HG03045 (cell line): ENCODE results near the gene ERC1.
"Not testable (repeated sequence)": the region's sequence is repeated elsewhere in the genome, so short reads cannot be mapped to it uniquely, and the experiment has no call there.

Source experiments
- ATAC-seq: cut with Tn5 transposase; IDR thresholded peaks from one replicate; pipeline ENCODE4 v1.9.1; 2021; ENCODE audit warnings: mild to moderate bottlenecking, moderate library complexity; ENCODE audit not compliant: unreplicated experiment

Gene ERC1

DNA sequence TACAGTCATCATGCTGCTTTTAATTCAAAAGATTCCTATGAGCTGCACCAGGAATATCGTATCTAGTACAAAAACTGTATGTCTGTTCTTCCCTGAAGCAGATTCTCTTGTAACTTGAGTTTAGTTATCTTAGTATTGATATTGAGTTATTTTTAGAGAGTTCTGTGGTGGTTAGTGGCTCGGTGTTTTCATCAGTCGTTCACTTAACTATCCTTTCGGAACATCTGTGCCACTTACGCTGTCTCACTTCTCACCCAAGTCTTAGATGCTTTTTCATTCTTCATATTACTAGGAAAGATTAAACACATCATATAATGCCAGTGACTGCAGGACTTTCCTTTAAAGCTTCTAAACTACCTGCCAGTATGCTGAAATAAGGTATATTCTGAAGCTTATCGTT, 352.4 kb downstream of the ERC1 start:
- no peak for ATAC-seq

DNA sequence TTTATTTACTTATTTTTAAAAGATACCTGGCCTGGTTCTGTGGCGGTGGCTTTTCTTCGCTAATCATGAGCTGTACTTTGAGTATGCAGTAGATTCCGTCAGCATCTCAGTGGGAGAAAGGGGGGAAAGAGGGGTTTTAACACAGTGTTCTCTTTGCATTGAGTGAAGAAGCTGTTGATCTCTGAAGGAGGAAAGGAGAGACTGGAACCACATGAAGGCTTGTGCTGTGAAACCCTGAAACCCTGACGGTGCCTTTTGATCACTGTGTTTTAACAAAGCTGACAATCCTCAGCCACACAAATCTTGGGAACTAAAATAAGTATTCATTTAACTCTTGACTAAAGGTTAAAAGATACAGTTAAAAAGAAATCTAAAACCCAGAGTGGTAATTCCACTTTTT, 353.2 kb downstream of the ERC1 start:
- ATAC-seq = no peak

DNA sequence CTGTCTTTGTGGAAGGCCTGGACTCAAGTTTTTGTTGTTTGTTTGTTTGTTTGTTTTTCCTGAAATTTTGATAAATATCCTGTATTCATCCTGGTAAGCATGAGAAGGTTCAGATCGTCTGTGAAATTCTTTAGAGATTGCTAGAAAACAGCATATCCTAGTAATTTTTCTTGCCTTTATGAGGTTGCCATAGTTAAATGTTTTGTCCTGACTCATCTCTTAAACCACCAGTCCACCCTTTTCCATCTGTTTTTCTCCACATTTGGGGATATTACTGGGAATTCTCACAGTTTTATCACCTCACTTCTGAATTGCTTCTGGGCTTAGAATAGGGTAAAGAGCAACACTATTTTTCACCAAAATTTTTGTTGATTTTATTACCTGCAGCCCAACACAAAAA, 355.1 kb downstream of the ERC1 start:
- ATAC-seq = no peak

DNA sequence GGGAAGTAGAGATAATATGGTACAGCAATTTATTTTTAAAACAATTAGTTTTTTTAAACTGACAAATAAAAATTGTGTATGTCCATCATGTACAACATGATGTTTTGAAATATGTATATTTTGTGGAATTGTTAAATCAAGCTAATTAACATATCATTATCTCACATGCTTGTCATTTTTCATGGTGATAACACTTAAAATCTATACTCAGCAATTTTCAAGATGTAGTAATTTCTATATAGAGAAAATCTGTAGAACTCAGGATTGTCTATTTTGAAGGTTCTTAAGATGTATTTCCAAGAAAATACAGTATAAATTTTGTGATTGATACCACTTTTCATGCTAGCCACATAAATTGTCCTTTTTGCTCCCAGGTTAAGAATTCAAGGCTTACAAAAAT, 356.3 kb downstream of the ERC1 start:
- ATAC-seq = no peak

DNA sequence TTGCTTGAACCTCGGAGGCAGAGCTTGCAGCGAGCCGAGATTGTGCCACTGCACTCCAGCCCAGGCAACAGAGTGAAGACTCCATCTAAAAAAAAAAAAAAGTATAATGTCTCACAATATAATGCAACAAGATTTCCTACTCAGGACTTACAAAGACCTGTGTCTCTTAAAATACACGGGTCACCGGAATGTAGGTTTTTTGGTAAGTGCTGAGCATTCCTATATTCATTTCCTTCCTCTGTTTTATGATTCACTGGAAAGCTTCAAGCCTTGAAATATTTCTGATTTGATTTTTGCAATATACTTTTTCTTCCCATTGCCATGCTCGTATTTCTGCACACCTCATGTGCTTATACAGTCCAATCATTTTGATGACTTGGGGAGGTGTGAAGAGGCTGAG, 357.6 kb downstream of the ERC1 start:
- ATAC-seq = no peak

DNA sequence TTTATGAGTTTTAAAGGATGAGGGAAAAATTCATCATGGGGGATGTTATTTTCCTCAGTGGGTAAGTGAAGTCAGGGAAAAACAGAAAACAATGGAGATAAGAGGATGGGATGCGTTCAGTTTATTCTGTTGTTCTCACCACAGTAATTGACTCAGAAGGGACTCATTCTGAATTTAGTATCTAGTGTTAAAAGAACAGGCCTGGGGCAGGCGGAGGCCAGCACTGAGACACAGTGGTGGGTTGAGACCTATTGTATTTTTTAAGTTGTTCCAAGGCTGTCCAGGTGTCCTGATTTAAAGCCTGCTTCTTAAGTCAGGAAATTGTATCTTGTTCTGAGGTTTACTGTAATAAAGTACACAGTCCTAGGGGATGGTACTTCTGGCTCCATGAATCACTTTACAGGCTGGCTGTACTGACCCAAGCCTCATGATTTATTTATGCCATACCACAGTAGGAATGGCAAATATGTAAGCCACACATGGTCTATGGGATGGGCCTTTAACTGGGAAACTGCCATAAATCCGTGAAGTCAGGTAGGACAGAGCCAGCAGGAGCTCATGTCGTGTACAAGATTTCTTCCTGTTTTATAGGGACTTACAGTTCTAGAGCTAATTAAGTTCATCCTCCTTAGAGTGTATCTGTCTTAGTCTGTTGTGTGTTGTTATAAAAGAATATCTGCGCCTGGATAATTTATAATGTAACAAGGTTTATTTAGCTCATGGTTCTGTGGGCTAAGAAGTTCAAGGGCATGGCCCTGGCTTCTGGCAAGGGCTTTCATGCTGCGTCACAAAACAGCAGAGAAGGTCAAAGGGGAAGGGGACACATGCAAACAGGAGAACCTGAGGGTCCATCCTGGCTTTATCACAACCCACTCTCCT, 359.3 kb downstream of the ERC1 start:
- ATAC-seq = no peak

DNA sequence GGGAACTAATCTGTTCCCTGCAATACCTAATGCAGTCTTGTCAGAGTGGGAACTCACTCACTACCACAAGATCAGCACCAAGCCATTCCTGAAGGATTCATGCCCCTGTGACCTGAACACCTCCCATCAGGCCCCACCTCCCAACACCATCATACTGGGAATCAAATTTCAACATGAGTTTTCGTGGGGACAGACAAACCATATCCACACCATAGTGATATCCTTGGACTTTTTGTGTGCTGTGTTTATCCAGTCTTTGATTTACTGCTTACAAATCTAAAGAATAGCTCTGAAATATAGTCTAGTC, 359.9 kb downstream of the ERC1 start:
- ATAC-seq = no peak

DNA sequence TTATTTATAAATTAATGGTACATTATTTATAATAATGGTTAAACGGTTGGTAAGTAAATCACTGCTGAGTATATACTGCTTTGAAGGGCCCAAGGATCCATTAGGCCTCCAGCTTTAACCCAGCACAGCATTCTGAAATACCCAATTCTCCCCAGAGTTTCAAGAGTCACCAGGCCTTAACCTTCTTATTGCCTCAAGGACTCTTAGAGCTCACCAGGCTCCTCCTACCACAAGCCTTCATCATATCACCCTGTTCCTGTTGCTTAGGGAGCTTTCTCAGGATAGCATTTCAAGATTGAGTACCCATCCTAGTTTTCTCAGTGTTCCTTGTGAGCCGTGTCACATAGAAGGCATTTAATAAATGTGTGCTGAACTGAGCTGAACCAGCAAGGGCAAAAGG, 360.9 kb downstream of the ERC1 start:
- no peak for ATAC-seq

DNA sequence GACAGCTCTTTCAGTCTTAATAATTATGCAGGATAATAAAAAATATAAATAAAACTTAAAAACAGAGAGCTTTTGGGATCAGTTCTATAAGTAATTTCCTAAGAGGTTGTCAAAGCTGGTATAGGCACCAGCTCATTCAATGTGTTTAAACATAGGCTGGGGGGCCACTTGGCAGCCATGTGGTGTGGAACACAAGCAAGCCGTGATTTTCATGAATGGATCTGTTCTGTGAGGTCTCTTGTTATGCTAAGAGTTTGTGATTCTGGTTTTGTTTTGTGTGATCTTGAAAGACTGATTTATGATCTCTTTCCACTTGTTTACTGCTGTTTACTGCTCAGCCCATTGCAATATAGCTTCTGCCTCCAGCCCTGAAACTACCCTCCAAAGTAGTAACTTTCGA, 362.4 kb downstream of the ERC1 start:
- ATAC-seq = no peak

DNA sequence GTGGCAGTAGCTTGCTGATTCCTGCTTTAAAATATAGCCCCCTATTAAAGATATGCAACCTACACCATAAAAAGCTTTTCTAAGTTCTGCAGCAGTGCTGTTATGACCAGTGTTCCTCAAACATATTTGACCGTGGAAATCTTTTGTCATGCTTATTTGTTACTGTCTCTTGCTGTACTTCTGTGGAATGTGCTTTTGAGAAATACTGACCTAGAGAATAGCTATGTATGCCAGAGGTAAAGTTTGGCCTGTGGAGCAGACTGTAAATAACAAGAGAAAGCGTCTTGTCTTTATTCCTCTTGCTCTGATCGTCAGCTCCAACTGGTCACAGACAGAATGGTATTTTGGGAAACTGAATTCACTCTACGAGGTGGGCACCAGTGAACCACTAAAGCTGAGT, 364.4 kb downstream of the ERC1 start:
- no peak for ATAC-seq

DNA sequence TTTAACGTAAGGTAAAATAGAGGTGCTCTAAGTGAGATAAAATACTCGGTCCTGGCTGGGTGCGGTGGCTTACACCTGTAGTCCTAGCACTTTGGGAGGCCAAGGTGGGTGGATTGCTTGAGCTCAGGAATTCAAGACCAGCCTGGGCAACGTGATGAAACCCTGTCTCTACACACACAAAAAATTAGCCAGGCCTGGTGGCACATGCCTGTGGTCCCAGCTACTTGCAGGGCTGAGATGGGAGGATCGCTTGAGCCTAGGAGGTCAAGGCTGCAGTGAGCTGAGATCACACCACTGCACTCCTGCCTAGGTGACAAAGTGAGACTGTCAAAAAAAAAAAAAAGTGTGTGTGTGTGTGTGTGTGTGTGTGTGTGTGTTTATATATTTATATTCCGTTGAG, 364.8 kb downstream of the ERC1 start:
- ATAC-seq = not testable (repeated sequence)

DNA sequence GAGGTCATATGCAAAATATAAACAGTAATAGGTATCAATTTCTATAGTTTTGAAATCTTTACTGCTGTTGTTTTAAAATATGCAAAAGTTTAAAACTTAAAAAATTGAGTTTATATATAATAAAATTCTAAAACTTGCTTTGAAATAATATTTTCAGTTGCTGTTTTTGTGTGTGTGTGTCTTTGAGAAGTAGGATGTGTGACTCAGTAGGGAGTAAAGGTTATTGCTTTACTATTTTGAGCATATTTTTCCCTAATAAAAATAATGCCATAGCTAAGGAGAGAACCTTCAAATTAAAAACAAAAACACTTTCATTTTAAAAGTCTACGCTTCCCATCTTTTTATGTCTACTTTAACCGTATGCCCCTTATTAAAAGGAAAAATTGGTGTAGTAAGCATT, 365.3 kb downstream of the ERC1 start:
- no peak for ATAC-seq

DNA sequence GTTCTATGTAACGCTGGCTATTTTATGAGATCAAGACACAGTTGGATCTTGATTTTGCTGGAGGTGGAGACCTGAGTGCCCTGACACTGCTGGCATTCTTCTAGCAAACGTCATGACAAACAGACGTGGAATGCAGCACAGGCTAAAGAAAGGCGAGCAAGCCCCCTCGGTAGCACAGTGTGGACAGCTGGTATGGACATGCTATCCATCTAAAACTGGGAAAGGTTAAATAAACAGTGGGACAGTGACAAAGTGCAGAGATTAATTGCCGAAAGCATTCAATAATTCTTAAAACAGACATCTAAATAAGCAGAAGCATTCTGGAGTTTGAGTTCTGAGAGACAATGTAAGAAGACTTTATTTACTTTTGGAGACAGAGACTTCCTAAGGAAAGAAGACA, 366.1 kb downstream of the ERC1 start:
- no peak for ATAC-seq

DNA sequence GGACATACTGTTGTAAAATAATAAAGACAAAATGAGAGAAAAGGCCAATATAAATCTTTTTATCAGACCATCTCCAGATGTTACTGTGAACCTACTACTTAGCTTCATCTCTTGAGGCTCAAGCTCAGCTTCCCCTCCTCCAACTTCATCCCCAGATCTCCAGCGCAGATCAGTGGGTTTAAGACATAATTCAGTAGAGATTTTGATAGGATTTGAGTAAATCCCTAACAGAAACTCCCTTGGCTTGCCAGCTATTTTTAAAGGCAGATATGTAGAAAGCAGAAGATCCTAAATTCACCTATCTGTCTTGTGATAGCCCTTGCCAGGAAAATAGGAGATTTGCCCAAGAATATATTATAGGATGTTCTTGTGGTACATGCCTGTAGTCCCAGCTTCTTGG, 366.7 kb downstream of the ERC1 start:
- no peak for ATAC-seq

DNA sequence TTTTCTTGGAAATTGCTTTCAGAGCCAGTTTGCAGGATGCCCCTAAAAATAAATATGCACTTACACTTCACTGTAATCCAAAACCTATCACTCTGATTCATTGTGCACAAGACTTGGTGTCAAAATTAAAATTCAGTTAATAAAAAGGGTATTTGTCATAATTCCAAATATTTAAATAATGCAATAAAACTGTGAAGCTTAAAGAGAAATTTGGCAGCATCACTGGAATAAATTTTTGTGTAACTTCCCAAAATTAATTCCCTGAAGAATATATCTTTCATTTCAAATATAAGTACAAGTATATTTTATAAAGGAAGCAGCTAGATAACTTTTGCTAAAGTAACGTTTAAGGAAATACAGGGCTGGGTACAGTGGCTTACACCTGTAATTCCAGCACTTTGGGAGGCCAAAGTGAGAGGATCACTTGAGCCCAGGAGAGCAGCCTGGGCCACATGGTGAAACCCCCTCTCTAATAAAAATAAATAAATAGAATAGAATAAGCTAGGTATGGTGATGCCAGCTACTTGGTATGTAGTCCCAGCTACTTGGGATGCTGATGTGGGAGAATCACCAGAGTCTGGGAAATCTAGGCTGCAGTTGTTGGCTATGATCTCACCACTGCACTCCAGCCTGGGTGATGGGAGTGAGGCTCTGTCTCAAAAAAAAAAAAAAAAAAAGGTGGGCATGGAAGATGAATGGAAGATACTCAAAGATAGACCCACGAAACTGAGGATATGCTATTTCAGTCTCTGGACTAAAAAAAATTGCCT, 369.6 kb downstream of the ERC1 start:
- ATAC-seq = no peak

DNA sequence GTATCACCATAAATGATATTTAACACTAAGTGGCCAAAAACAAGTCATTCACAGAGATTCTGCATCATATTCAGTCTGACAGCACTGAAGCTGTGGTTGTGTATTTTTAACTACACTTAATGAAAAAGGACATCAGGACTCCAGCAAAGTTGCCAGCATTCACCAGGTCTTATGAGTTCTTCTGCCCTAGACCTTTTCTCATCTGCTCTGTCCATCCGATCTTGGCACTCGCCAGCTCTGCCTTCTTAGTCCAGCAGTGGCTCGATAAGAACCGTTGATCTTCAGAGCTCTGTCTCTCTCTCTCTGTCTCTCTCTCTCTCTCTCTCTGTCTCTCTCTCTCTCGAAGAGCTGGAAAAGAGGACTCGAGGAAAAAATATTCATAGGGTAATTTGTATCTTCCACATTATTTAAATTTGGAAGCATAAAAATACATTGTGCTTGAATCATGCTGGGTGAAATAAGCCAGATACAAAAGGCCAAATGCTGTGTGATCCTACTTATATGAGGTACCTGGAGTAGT, 371.2 kb downstream of the ERC1 start:
- ATAC-seq = no peak

DNA sequence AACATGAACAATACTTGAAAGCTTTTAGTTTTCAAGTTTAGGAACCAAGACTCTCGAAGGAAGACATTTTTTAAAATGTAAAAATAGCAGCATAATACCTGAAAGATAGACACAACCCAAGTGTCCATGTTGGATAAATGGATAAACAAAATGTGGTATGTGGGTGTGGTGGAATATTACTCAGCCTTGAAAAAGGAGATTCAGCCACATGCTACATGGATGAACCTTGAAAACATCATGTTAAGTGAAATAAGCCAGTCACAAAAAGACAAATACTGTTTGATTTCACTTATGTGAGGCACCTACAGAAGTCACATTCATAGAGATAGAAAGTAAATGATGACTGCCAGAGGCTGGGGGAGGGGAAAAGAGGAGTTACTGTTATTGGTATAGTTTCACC, 374.7 kb downstream of the ERC1 start:
- ATAC-seq = no peak

DNA sequence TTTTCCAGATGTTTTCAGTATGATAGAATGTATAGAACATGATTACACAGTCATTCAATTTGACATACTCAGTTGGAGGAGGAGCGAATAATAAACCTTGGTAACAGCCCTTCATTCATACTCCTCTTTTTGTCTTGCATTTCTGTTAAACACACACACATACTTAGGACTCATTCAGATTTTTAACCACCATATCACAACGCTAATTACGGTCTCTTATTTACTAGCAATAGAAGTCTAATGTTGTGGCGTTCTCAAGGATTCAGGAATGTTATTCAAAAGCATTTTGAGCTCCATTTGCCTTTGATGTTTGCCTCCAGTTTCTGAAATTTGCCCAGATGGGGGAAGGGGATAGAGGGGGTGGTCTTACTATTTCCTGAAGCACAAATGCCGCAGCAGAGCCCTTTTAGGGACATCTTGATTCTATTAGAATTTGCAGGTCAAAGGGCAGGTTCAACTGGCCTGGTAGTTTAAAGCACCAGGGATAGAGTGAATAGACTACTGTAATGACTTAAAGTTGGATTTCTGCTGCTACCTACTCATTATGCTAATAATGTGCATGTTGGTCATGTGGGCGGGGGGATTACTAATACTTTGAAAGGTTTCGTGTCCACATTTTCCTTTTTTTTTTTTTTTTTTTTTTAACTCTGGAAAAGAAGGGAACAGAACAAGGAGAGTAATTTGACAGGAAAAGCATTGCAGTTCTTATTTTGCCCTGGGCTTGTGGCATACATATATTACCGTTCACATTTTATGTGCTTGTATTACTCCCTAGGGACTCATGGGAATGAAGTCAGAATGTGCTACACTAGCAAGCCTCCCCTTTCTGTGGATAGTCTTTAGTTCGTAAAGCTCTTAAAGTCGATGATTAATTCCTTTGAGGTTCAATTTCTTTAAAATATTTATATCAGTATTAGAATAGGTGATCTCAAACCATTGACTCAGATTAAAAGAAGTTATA, 376.6 kb downstream of the ERC1 start:
- ATAC-seq = no peak

DNA sequence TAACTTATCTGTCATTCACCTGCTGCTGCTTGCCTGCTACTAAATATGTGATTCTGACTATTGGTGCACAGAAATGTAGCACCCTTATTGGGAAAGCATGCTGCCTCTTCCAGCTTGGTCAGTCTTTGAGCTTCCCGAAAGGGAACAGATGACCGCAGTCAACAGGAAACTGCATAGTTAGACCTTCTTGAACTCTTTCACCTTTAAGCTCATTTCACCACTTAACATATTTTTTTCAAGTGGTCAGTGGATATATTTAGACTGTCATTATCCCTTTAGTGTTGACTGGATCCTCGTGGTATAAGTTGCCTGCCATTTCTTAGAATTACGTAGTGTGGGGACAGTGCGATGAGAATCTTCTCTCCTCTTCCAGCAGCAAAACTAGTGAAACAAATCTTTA, 378.4 kb downstream of the ERC1 start:
- ATAC-seq = no peak

DNA sequence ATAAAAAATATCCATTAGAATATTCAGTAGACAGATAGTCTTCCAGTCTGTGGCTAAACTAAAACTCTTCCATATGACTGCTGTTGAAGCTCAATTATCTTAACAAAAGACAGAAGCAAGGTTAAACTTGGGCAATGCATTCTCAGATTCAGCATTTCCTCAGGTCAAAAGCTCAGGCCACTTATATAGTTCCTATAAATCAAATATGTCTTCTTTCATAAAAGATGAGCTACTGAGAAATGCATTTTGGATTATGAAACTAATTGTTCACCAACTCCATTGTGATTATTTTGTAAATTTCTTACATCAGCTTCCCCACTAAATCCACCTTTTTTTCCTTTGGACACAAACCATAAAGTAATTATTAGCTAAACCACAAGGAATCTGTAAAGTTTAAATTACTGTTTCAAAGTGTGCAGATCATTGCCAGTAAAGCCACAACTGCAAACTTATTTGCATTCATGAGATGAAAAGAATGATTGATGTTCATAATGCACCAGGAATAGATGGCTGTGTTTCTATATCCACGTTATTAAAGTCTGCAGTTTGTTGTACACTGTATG, 379.0 kb downstream of the ERC1 start:
- ATAC-seq = no peak
